Right renal pelvis (tissue), 4 donors: ENCODE data around the gene COMMD10. TPM values are rescaled to one million over a fixed set of nuclear protein-coding genes. Genes with fewer than 3 reads are reported as not detected.

Experiments
- DNase-seq, 4 donors: peaks; one replicate each; pipeline ENCODE4 v3.0.0-alpha.2; 2013; ENCODE audit warnings: low read depth in 4 of 4, low spot score in 3 of 4, missing footprints in 1 of 4
- polyA plus RNA-seq, 4 donors: library from polyadenylated mRNA; unstranded; fragments of 120-200 nt; gene quantifications; one replicate each; pipeline ENCODE4 v1.2.1, GENCODE V29; 2013; ENCODE audit not compliant: insufficient read length in 4 of 4

The COMMD10 gene
- polyA plus RNA-seq, 4 donors = 59.7 to 74.6 (median 68.1) TPM

- no peak for DNase-seq
These were observed 196.5 kb downstream of the COMMD10 start for GRCh38 chr5:116281309-116281708.

- no peak for DNase-seq
These were observed 203.7 kb downstream of the COMMD10 start for GRCh38 chr5:116288524-116288923.

GRCh38 chr5:116289276-116289675 lies 204.5 kb downstream of the COMMD10 start:
- DNase-seq = no peak

GRCh38 chr5:116291271-116291670 lies 206.4 kb downstream of the COMMD10 start:
- DNase-seq = no peak

- DNase-seq = no peak
These were observed 207.5 kb downstream of the COMMD10 start for GRCh38 chr5:116292321-116292720.

- DNase-seq = no peak
These were observed 211.7 kb downstream of the COMMD10 start for GRCh38 chr5:116296335-116297072.

- no peak for DNase-seq
These were observed 212.5 kb downstream of the COMMD10 start for GRCh38 chr5:116297296-116297814.

GRCh38 chr5:116299746-116300640 lies 215.2 kb downstream of the COMMD10 start:
- DNase-seq = peak; percentile 27 to 63 (median 46)

GRCh38 chr5:116301110-116301509 lies 216.3 kb downstream of the COMMD10 start:
- DNase-seq = no peak

- no peak for DNase-seq
These were observed 218.5 kb downstream of the COMMD10 start for GRCh38 chr5:116303340-116303739.

- no peak for DNase-seq
These were observed 219.0 kb downstream of the COMMD10 start for GRCh38 chr5:116303810-116304209.

- no peak for DNase-seq
These were observed 221.1 kb downstream of the COMMD10 start for GRCh38 chr5:116305899-116306298.

GRCh38 chr5:116306846-116307245 lies 222.0 kb downstream of the COMMD10 start:
- no peak for DNase-seq

GRCh38 chr5:116308391-116308790 lies 223.6 kb downstream of the COMMD10 start:
- no peak for DNase-seq

- DNase-seq = no peak
These were observed 228.5 kb downstream of the COMMD10 start for GRCh38 chr5:116313366-116313765.

- no peak for DNase-seq
These were observed 230.7 kb downstream of the COMMD10 start for GRCh38 chr5:116315531-116315930.

- no peak for DNase-seq
These were observed 233.4 kb downstream of the COMMD10 start for GRCh38 chr5:116318091-116318854.

- DNase-seq = peak in 1 of 4 donors; percentile 36
These were observed 235.7 kb downstream of the COMMD10 start for GRCh38 chr5:116320486-116320885.

GRCh38 chr5:116329503-116329902 lies 244.7 kb downstream of the COMMD10 start:
- no peak for DNase-seq

- no peak for DNase-seq
These were observed 256.0 kb downstream of the COMMD10 start for GRCh38 chr5:116340799-116341198.
